HEK293 (cell line): ENCODE results near the gene HS3ST3A1.

Experiments used
- CTCF ChIA-PET: fragments of 350-600 bp; formaldehyde crosslinking; extraction: SDS; loops from one replicate; lab custom pipeline; 2021; ENCODE audit warnings: antibody characterized with exemption; lab: Yijun Ruan, JAX
- POLR2A ChIA-PET: fragments of 300-600 bp; formaldehyde crosslinking; extraction: SDS; loops from one replicate; lab custom pipeline; 2020; ENCODE audit warnings: antibody characterized with exemption, inconsistent platforms; lab: Yijun Ruan, JAX
- H3K27ac ChIP-seq: fragments of 200-500 bp; sonication (Bioruptor generic); 2 replicates; pipeline ENCODE4 v1.5.1; 2014; ENCODE audit warnings: low read depth, low read length, control low read depth, inconsistent platforms; ENCODE audit errors: extremely low read depth
- H3K36me3 ChIP-seq, 2 experiments: fragments of 200-500 bp in 1 of 2; sonication (Bioruptor generic) in 1 of 2; 1 replicate in 1 of 2; 2 replicates in 1 of 2; pipeline ENCODE4 v1.5.1; 2014 to 2017; ENCODE audit warnings: inconsistent platforms in 2 of 2, low read length in 2 of 2; ENCODE audit not compliant: control insufficient read depth in 2 of 2, insufficient read depth in 1 of 2
- H3K4me1 ChIP-seq: fragments of 200-500 bp; sonication (Bioruptor generic); 2 replicates; pipeline ENCODE4 v1.5.1; 2014; ENCODE audit warnings: mild to moderate bottlenecking, low read length, inconsistent platforms; ENCODE audit not compliant: control insufficient read depth, insufficient read depth
- H3K4me3 ChIP-seq: 2 replicates; pipeline ENCODE4 v1.5.1; 2011; ENCODE audit warnings: low read depth, mild to moderate bottlenecking, control low read depth, low read length, moderate library complexity
- H3K9me3 ChIP-seq: fragments of 200-500 bp; sonication (Bioruptor generic); 2 replicates; pipeline ENCODE4 v1.5.1; 2014; ENCODE audit warnings: low read depth, low read length, inconsistent platforms; ENCODE audit not compliant: control insufficient read depth, insufficient read depth
- PRDM10 ChIP-seq: fragments of 450-650 bp; formaldehyde crosslinking; IDR thresholded peaks from 2 replicates; pipeline ENCODE4 v1.5.1; 2016; ENCODE audit warnings: missing biosample characterization, missing genetic modification characterization
- SCRT1 ChIP-seq: fragments of 450-650 bp; formaldehyde crosslinking; IDR thresholded peaks from 2 replicates; pipeline ENCODE4 v1.5.1; 2016; ENCODE audit warnings: missing biosample characterization, missing genetic modification characterization, borderline replicate concordance
- ZBTB10 ChIP-seq: fragments of 450-650 bp; formaldehyde crosslinking; IDR thresholded peaks from 2 replicates; pipeline ENCODE4 v1.5.1; 2016; ENCODE audit warnings: missing biosample characterization, missing genetic modification characterization
- ZFP69B ChIP-seq: fragments of 450-650 bp; formaldehyde crosslinking; IDR thresholded peaks from 2 replicates; pipeline ENCODE4 v1.5.1; 2016; ENCODE audit warnings: missing biosample characterization, missing genetic modification characterization
- ZNF114 ChIP-seq: fragments of 450-650 bp; formaldehyde crosslinking; IDR thresholded peaks from 2 replicates; pipeline ENCODE4 v1.5.0; 2017; ENCODE audit warnings: missing biosample characterization, missing genetic modification characterization
- ZNF148 ChIP-seq: fragments of 450-650 bp; formaldehyde crosslinking; IDR thresholded peaks from 2 replicates; pipeline ENCODE4 v1.5.0; 2017; ENCODE audit warnings: missing biosample characterization, missing genetic modification characterization, borderline replicate concordance
- ZNF184 ChIP-seq: fragments of 450-650 bp; IDR thresholded peaks from 2 replicates; pipeline ENCODE4 v1.5.1; 2018; ENCODE audit warnings: missing biosample characterization, mild to moderate bottlenecking, missing genetic modification characterization
- ZNF214 ChIP-seq: fragments of 450-650 bp; formaldehyde crosslinking; IDR thresholded peaks from 2 replicates; pipeline ENCODE4 v1.5.1; 2017; ENCODE audit warnings: missing biosample characterization, mild to moderate bottlenecking, missing genetic modification characterization, borderline replicate concordance
- ZNF302 ChIP-seq: fragments of 450-650 bp; formaldehyde crosslinking; IDR thresholded peaks from 2 replicates; pipeline ENCODE4 v1.5.1; 2016; ENCODE audit warnings: missing biosample characterization, missing genetic modification characterization, low read depth
- ZNF521 ChIP-seq: fragments of 450-650 bp; formaldehyde crosslinking; IDR thresholded peaks from 2 replicates; pipeline ENCODE4 v1.5.1; 2017; ENCODE audit warnings: missing biosample characterization, mild to moderate bottlenecking, missing genetic modification characterization
- ZNF621 ChIP-seq: fragments of 450-650 bp; formaldehyde crosslinking; IDR thresholded peaks from 2 replicates; pipeline ENCODE4 v1.5.1; 2017; ENCODE audit warnings: missing biosample characterization, missing genetic modification characterization
- ZNF623 ChIP-seq: fragments of 450-650 bp; formaldehyde crosslinking; IDR thresholded peaks from 2 replicates; pipeline ENCODE4 v1.5.1; 2016; ENCODE audit warnings: missing biosample characterization, missing genetic modification characterization
- ZNF629 ChIP-seq: fragments of 450-650 bp; formaldehyde crosslinking; IDR thresholded peaks from 2 replicates; pipeline ENCODE4 v1.5.1; 2017; ENCODE audit warnings: missing biosample characterization, missing genetic modification characterization
- ZNF645 ChIP-seq: fragments of 450-650 bp; formaldehyde crosslinking; IDR thresholded peaks from 2 replicates; pipeline ENCODE4; 2016; ENCODE audit warnings: missing biosample characterization, missing genetic modification characterization
- ZNF843 ChIP-seq: fragments of 450-650 bp; formaldehyde crosslinking; IDR thresholded peaks from 2 replicates; pipeline ENCODE4 v1.5.1; 2016; ENCODE audit warnings: missing biosample characterization, missing genetic modification characterization
- TF ChIP-seq, protein P1 (sequence below): fragments of 450-650 bp; formaldehyde crosslinking; IDR thresholded peaks from 2 replicates; pipeline ENCODE4 v1.5.1; 2017; ENCODE audit warnings: missing biosample characterization, missing genetic modification characterization
- TF ChIP-seq, protein P2 (sequence below): fragments of 450-650 bp; formaldehyde crosslinking; IDR thresholded peaks from 2 replicates; pipeline ENCODE4 v1.5.1; 2017; ENCODE audit warnings: missing biosample characterization, missing genetic modification characterization
- TF ChIP-seq, protein P3 (sequence below): fragments of 450-650 bp; formaldehyde crosslinking; IDR thresholded peaks from 2 replicates; pipeline ENCODE4 v1.5.1; 2016; ENCODE audit warnings: missing biosample characterization, missing genetic modification characterization

HS3ST3A1 gene

GRCh38 chr17:13477180-13477611 is 124.5 kb downstream of the HS3ST3A1 start (continued):
- peak; percentile 94 for TF ChIP-seq PRDM10 (tag by site-specific recombination)
- TF ChIP-seq ZBTB10 (tag by site-specific recombination): no peak
- peak; percentile 35 for TF ChIP-seq ZNF629 (tag by site-specific recombination)
- TF ChIP-seq ZNF302: no peak
- TF ChIP-seq SCRT1 (tag by site-specific recombination): no peak
- TF ChIP-seq ZNF843 (tag by site-specific recombination): peak; percentile 56
- TF ChIP-seq ZNF148 (tag by site-specific recombination): no peak
- no peak for TF ChIP-seq ZNF645 (tag by site-specific recombination)
- TF ChIP-seq ZFP69B (tag by site-specific recombination): no peak
- TF ChIP-seq, all 188 proteins: peak for 10

DNA sequence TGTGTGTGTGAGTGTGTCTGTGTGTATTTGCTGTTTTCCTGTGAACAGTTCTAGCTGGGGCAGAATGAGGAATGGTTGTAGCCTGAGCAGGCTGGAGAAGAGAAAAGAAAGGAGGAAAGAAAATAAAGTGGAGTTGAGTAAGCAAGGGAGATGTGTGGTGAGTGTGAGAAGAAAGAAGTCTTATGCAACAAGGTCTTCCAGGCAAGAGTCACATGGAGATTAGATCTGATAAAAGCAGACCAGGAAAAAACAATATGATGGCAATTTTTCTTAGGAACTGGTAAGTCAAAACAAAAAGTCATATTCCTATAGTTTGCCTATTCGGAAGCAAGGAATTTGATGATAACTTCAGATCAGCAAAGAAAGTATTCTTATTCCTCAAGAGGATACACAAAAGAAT is 125.0 kb downstream of the HS3ST3A1 start:
- Histone ChIP-seq H3K36me3 (no peaks in the 10 kb centered on the region), H3K4me1 (peaks cover 19% of the 10 kb centered on the region), H3K27ac (no peak overlapping the region; the same call in 1 of the 2 replicates), H3K4me3 (no peak overlapping the region), H3K9me3 (no peaks in the 10 kb centered on the region)
- TF ChIP-seq ZNF621: no peak
- TF ChIP-seq, protein P1, sequence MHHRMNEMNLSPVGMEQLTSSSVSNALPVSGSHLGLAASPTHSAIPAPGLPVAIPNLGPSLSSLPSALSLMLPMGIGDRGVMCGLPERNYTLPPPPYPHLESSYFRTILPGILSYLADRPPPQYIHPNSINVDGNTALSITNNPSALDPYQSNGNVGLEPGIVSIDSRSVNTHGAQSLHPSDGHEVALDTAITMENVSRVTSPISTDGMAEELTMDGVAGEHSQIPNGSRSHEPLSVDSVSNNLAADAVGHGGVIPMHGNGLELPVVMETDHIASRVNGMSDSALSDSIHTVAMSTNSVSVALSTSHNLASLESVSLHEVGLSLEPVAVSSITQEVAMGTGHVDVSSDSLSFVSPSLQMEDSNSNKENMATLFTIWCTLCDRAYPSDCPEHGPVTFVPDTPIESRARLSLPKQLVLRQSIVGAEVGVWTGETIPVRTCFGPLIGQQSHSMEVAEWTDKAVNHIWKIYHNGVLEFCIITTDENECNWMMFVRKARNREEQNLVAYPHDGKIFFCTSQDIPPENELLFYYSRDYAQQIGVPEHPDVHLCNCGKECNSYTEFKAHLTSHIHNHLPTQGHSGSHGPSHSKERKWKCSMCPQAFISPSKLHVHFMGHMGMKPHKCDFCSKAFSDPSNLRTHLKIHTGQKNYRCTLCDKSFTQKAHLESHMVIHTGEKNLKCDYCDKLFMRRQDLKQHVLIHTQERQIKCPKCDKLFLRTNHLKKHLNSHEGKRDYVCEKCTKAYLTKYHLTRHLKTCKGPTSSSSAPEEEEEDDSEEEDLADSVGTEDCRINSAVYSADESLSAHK (tag by site-specific recombination): no peak
- no peak for TF ChIP-seq ZNF521 (tag by site-specific recombination)
- TF ChIP-seq ZNF214: no peak
- TF ChIP-seq ZNF114 (tag by site-specific recombination): no peak
- no peak for TF ChIP-seq ZNF623
- TF ChIP-seq, protein P2, sequence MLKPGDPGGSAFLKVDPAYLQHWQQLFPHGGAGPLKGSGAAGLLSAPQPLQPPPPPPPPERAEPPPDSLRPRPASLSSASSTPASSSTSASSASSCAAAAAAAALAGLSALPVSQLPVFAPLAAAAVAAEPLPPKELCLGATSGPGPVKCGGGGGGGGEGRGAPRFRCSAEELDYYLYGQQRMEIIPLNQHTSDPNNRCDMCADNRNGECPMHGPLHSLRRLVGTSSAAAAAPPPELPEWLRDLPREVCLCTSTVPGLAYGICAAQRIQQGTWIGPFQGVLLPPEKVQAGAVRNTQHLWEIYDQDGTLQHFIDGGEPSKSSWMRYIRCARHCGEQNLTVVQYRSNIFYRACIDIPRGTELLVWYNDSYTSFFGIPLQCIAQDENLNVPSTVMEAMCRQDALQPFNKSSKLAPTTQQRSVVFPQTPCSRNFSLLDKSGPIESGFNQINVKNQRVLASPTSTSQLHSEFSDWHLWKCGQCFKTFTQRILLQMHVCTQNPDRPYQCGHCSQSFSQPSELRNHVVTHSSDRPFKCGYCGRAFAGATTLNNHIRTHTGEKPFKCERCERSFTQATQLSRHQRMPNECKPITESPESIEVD (tag by site-specific recombination): no peak
- TF ChIP-seq, protein P3, sequence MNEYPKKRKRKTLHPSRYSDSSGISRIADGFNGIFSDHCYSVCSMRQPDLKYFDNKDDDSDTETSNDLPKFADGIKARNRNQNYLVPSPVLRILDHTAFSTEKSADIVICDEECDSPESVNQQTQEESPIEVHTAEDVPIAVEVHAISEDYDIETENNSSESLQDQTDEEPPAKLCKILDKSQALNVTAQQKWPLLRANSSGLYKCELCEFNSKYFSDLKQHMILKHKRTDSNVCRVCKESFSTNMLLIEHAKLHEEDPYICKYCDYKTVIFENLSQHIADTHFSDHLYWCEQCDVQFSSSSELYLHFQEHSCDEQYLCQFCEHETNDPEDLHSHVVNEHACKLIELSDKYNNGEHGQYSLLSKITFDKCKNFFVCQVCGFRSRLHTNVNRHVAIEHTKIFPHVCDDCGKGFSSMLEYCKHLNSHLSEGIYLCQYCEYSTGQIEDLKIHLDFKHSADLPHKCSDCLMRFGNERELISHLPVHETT (tag by site-specific recombination): no peak
- no peak for TF ChIP-seq ZNF184
- ChIA-PET POLR2A (no interaction called here), CTCF (no interaction called here)
